Keratinocyte (primary cell): Measurements from ENCODE around the gene APP.

ENCODE experiments used
- CTCF ChIP-seq, 3 experiments: IDR thresholded peaks in 1 of 3; conservative IDR thresholded peaks in 1 of 3; optimal IDR thresholded peaks in 1 of 3; 2 replicates in 2 of 3; 3 replicates in 1 of 3; pipeline versions ENCODE3 to v1.5.1; 2011; ENCODE audit warnings: low read length in 3 of 3, mild to moderate bottlenecking in 3 of 3, moderate library complexity in 2 of 3, control low read depth in 1 of 3, inconsistent platforms in 1 of 3; ENCODE audit not compliant: insufficient read depth in 2 of 3; ENCODE audit errors: extremely low read depth in 1 of 3
- EZH2 ChIP-seq: IDR thresholded peaks from one replicate; pipeline ENCODE4 v1.6.1; 2012; ENCODE audit warnings: inconsistent platforms, mild to moderate bottlenecking, low read length, moderate library complexity

GRCh38 chr21:25931765-25932164 lies 238.8 kb downstream of the APP start:
- no peak for TF ChIP-seq CTCF (optimal IDR thresholded peaks at IDR 0.05 in 1 of 3, IDR thresholded peaks at IDR 0.05 in 1 of 3, conservative IDR thresholded peaks at IDR 0.05 in 1 of 3; ENCODE audit: extremely low read depth in 1 of 3, insufficient read depth in 2 of 3, low read length in 3 of 3)
- no peak for TF ChIP-seq EZH2
